K562 (cell line): ENCODE results near the gene VGLL4.

Experiments
- CHD2 ChIP-seq: IDR thresholded peaks from 2 replicates; pipeline ENCODE4 v1.6.1; 2011; ENCODE audit warnings: low read depth, low read length
- DNMT1 ChIP-seq: fragments of 450-650 bp; IDR thresholded peaks from 2 replicates; pipeline ENCODE4 v1.6.1; 2016; ENCODE audit warnings: antibody characterized with exemption, mild to moderate bottlenecking
- HNRNPL ChIP-seq: fragments of 200-400 bp; formaldehyde crosslinking; IDR thresholded peaks from 2 replicates; pipeline ENCODE4 v1.6.1; 2017; ENCODE audit warnings: low read depth, mild to moderate bottlenecking, low read length
- POLR2A ChIP-seq: fragments of 450-650 bp; conservative IDR thresholded peaks from 2 replicates; pipeline ENCODE4 v1.6.1; 2016
- POLR2AphosphoS5 ChIP-seq: IDR thresholded peaks from 2 replicates; pipeline ENCODE4 v1.6.1; 2011; ENCODE audit warnings: mild to moderate bottlenecking, low read depth, low read length, moderate library complexity; ENCODE audit not compliant: control insufficient read depth, insufficient read depth
- SIN3B ChIP-seq: fragments of 450-650 bp; IDR thresholded peaks from 2 replicates; pipeline ENCODE4 v1.6.1; 2017; ENCODE audit warnings: low read depth, mild to moderate bottlenecking, moderate library complexity
- TAF7 ChIP-seq: fragments of 450-650 bp; IDR thresholded peaks from 2 replicates; pipeline ENCODE4 v1.6.1; 2016; ENCODE audit warnings: missing genetic modification characterization, missing compliant biosample characterization
- TF ChIP-seq, protein P1 (sequence below), 3 experiments: IDR thresholded peaks in 2 of 3; conservative IDR thresholded peaks in 1 of 3; 2 replicates each; pipeline ENCODE4 v1.5.1; 2011 to 2012; ENCODE audit warnings: low read length in 3 of 3, mild to moderate bottlenecking in 3 of 3, control low read depth in 2 of 3, improper control_type of control experiment in 1 of 3, inconsistent platforms in 1 of 3, low read depth in 1 of 3, mixed read lengths in 1 of 3, moderate library complexity in 1 of 3; ENCODE audit not compliant: insufficient read depth in 2 of 3
- TF ChIP-seq, protein P2 (sequence below): sonication (generic); formaldehyde crosslinking; IDR thresholded peaks from 2 replicates; pipeline ENCODE4 v1.8.1; 2022; ENCODE audit warnings: missing genetic modification reagents
- TF ChIP-seq, protein P3 (sequence below): fragments of 450-650 bp; formaldehyde crosslinking; IDR thresholded peaks from 2 replicates; pipeline ENCODE4 v1.4.0; 2020; ENCODE audit warnings: mild to moderate bottlenecking, mixed read lengths

DNA sequence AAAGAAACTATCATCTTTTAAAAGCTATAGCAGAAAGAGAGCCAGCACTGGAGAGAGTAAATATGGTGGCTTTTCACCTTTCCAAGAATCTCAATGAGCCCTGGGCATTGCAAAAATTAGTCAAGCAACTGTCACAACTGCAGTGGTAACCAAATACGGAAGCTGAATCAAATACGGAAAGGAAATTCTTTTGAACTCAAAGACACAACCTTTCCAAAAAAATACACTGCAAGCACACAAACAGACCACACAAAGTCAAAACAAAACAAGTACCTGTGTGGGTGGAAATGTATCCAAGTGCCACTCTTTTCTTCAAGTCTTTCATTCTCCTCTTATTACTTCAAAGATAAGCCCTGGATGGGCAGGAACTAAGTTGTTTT, 17.6 kb downstream of the VGLL4 start:
- no peak for TF ChIP-seq DNMT1
- no peak for TF ChIP-seq CHD2
- TF ChIP-seq, protein P1, sequence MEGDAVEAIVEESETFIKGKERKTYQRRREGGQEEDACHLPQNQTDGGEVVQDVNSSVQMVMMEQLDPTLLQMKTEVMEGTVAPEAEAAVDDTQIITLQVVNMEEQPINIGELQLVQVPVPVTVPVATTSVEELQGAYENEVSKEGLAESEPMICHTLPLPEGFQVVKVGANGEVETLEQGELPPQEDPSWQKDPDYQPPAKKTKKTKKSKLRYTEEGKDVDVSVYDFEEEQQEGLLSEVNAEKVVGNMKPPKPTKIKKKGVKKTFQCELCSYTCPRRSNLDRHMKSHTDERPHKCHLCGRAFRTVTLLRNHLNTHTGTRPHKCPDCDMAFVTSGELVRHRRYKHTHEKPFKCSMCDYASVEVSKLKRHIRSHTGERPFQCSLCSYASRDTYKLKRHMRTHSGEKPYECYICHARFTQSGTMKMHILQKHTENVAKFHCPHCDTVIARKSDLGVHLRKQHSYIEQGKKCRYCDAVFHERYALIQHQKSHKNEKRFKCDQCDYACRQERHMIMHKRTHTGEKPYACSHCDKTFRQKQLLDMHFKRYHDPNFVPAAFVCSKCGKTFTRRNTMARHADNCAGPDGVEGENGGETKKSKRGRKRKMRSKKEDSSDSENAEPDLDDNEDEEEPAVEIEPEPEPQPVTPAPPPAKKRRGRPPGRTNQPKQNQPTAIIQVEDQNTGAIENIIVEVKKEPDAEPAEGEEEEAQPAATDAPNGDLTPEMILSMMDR (IDR thresholded peaks at IDR 0.05 in 2 of 3, conservative IDR thresholded peaks at IDR 0.05 in 1 of 3; ENCODE audit: insufficient read depth in 2 of 3, low read depth in 1 of 3, low read length in 3 of 3), result no peak
- TF ChIP-seq POLR2A, result no peak
- no peak for TF ChIP-seq TAF7
- no peak for TF ChIP-seq SIN3B
- TF ChIP-seq, protein P2, sequence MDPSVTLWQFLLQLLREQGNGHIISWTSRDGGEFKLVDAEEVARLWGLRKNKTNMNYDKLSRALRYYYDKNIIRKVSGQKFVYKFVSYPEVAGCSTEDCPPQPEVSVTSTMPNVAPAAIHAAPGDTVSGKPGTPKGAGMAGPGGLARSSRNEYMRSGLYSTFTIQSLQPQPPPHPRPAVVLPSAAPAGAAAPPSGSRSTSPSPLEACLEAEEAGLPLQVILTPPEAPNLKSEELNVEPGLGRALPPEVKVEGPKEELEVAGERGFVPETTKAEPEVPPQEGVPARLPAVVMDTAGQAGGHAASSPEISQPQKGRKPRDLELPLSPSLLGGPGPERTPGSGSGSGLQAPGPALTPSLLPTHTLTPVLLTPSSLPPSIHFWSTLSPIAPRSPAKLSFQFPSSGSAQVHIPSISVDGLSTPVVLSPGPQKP (CRISPR knock-in tag), result no peak
- no peak for TF ChIP-seq HNRNPL
- TF ChIP-seq, protein P3, sequence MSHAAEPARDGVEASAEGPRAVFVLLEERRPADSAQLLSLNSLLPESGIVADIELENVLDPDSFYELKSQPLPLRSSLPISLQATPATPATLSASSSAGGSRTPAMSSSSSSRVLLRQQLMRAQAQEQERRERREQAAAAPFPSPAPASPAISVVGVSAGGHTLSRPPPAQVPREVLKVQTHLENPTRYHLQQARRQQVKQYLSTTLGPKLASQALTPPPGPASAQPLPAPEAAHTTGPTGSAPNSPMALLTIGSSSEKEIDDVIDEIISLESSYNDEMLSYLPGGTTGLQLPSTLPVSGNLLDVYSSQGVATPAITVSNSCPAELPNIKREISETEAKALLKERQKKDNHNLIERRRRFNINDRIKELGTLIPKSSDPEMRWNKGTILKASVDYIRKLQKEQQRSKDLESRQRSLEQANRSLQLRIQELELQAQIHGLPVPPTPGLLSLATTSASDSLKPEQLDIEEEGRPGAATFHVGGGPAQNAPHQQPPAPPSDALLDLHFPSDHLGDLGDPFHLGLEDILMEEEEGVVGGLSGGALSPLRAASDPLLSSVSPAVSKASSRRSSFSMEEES (CRISPR knock-in tag), result no peak
- TF ChIP-seq POLR2AphosphoS5, result no peak
